ENCODE data around the gene PKLR. TPM values are rescaled to one million over a fixed set of nuclear protein-coding genes. Genes with fewer than 3 reads are reported as not detected.
A peak's percentile ranks its signal among the peaks of the same experiment; 100 is the strongest.

PKLR gene
- total RNA-seq, 1 donor from 2014 or later, result not detected

DNA sequence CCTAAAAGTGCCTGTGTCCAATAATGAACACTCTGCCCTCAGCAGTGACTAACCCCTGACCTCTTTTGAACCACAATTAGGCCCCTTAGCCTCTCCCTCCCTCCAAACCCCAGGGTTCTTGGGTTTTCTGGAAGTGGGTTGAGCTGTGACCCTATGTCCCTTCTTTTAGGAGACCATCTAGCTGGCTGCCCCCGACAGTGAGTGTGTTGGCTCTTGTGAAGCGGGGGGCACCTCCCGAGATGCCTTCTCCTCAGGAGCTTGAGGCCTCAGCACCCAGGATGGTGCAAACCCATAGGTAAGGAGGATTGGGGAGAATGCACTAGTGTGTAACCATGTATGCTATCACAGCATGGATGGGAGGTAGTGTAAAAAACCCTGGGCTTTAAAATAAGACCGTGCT is 26.7 kb upstream of the PKLR start:
- Histone ChIP-seq H3K27me3 (no peaks in the 10 kb centered on the region), H3K9me3 (no peaks in the 10 kb centered on the region), H3K4me3 (no peak overlapping the region), H3K36me3 (peaks cover 38 to 48% of the 10 kb centered on the region in 2 donors), H3K27ac (no peak overlapping the region), H3K4me1 (peaks cover 2 to 7% of the 10 kb centered on the region in 2 donors)
- no peak for DNase-seq (ENCODE audit: low spot score in 2 of 2)
- TF ChIP-seq, protein P1, sequence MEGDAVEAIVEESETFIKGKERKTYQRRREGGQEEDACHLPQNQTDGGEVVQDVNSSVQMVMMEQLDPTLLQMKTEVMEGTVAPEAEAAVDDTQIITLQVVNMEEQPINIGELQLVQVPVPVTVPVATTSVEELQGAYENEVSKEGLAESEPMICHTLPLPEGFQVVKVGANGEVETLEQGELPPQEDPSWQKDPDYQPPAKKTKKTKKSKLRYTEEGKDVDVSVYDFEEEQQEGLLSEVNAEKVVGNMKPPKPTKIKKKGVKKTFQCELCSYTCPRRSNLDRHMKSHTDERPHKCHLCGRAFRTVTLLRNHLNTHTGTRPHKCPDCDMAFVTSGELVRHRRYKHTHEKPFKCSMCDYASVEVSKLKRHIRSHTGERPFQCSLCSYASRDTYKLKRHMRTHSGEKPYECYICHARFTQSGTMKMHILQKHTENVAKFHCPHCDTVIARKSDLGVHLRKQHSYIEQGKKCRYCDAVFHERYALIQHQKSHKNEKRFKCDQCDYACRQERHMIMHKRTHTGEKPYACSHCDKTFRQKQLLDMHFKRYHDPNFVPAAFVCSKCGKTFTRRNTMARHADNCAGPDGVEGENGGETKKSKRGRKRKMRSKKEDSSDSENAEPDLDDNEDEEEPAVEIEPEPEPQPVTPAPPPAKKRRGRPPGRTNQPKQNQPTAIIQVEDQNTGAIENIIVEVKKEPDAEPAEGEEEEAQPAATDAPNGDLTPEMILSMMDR (IDR thresholded peaks at IDR 0.05), result no peak
- intact Hi-C loops (cut with DNase I), result no loop called here

GRCh38 chr1:155326631-155327037 is 25.4 kb upstream of the PKLR start:
- no peaks in the 10 kb centered on the region for H3K27me3 ChIP-seq
- no peak overlapping the region for H3K27ac ChIP-seq
- H3K4me1 ChIP-seq, result peaks cover 8 to 15% of the 10 kb centered on the region in 2 donors
- DNase-seq (ENCODE audit: low spot score in 2 of 2), result no peak
- no peaks in the 10 kb centered on the region for H3K9me3 ChIP-seq
- H3K4me3 ChIP-seq, result no peak overlapping the region
- intact Hi-C loops (cut with DNase I), result no loop called here
- H3K36me3 ChIP-seq, result peaks cover 38 to 45% of the 10 kb centered on the region in 2 donors
- TF ChIP-seq, protein P1 (IDR thresholded peaks at IDR 0.05), result no peak

GRCh38 chr1:155326020-155326526 is 24.8 kb upstream of the PKLR start:
- no peak for DNase-seq (ENCODE audit: low spot score in 2 of 2)
- TF ChIP-seq, protein P1 (IDR thresholded peaks at IDR 0.05), result no peak
- no peak overlapping the region for H3K27ac ChIP-seq
- no peak overlapping the region for H3K4me3 ChIP-seq
- peaks cover 9 to 17% of the 10 kb centered on the region in 2 donors for H3K4me1 ChIP-seq
- H3K27me3 ChIP-seq, result no peaks in the 10 kb centered on the region
- H3K36me3 ChIP-seq, result peaks cover 35 to 40% of the 10 kb centered on the region in 2 donors
- intact Hi-C loops (cut with DNase I), result no loop called here
- H3K9me3 ChIP-seq, result no peaks in the 10 kb centered on the region

- Histone ChIP-seq H3K27me3 (no peaks in the 10 kb centered on the region), H3K27ac (peak overlapping the region; percentile 96 to 97), H3K36me3 (peaks cover 31 to 34% of the 10 kb centered on the region in 2 donors), H3K4me1 (peaks cover 9 to 17% of the 10 kb centered on the region in 2 donors), H3K9me3 (no peaks in the 10 kb centered on the region), H3K4me3 (peak overlapping the region; percentile 74 to 89)
- TF ChIP-seq, protein P1 (IDR thresholded peaks at IDR 0.05), result no peak
- DNase-seq (ENCODE audit: low spot score in 2 of 2), result no peak
- intact Hi-C loops (cut with DNase I), result no loop called here
These were observed 24.3 kb upstream of the PKLR start for GRCh38 chr1:155325603-155325893.

- intact Hi-C loops (cut with DNase I), result loop anchor here (1.0 to 5.0 kb wide), 4 partner anchors 17 to 285 kb away; partner anchors contain the start of genes ENTREP3, FDPS and MSTO1
- H3K9me3 ChIP-seq, result no peaks in the 10 kb centered on the region
- no peaks in the 10 kb centered on the region for H3K27me3 ChIP-seq
- DNase-seq (ENCODE audit: low spot score in 2 of 2), result peak in 1 of 2 donors; percentile 72
- TF ChIP-seq, protein P1 (IDR thresholded peaks at IDR 0.05), result peak in 2 of 3 experiments; percentile 31 to 33
- peak overlapping the region; percentile 96 to 97 for H3K27ac ChIP-seq
- H3K4me3 ChIP-seq, result peak overlapping the region; percentile 74 to 89
- H3K4me1 ChIP-seq, result peaks cover 9 to 22% of the 10 kb centered on the region in 2 donors
- H3K36me3 ChIP-seq, result peaks cover 25 to 29% of the 10 kb centered on the region in 2 donors
These were observed 23.7 kb upstream of the PKLR start for GRCh38 chr1:155324717-155325602.
